OCI-LY1 (cell line): ENCODE results near the gene RHBDL3.

ENCODE experiments used
- H2AFZ ChIP-seq: fragments of 200-600 bp; sonication (generic), shearing (Covaris generic); 2 replicates; pipeline ENCODE4 v1.6.0; 2014; ENCODE audit warnings: antibody characterized with exemption, mild to moderate bottlenecking, low read length
- H3F3A ChIP-seq: fragments of 200-600 bp; sonication (generic), shearing (Covaris generic); 2 replicates; pipeline ENCODE4 v1.6.0; 2014; ENCODE audit warnings: mild to moderate bottlenecking, antibody characterized with exemption, low read length, moderate library complexity; ENCODE audit not compliant: insufficient read depth
- H3K27ac ChIP-seq: fragments of 200-600 bp; sonication (generic); 2 replicates; pipeline ENCODE4 v1.5.1; 2014; ENCODE audit warnings: low read length, mixed run types, mild to moderate bottlenecking, low read depth; ENCODE audit not compliant: poor library complexity, severe bottlenecking
- H3K27me3 ChIP-seq: fragments of 200-600 bp; sonication (generic); 2 replicates; pipeline ENCODE4 v1.6.0; 2014; ENCODE audit warnings: antibody characterized with exemption, mild to moderate bottlenecking, low read length, moderate library complexity; ENCODE audit not compliant: insufficient read depth
- H3K36me3 ChIP-seq: fragments of 200-600 bp; sonication (generic); 2 replicates; pipeline ENCODE4 v1.6.1; 2014; ENCODE audit warnings: mild to moderate bottlenecking, antibody characterized with exemption, low read length, moderate library complexity, mixed read lengths; ENCODE audit not compliant: insufficient read depth
- H3K4me1 ChIP-seq: fragments of 200-600 bp; sonication (generic); 2 replicates; pipeline ENCODE4 v1.5.1; 2014; ENCODE audit warnings: mild to moderate bottlenecking, low read length, moderate library complexity; ENCODE audit not compliant: insufficient read depth, severe bottlenecking
- H3K4me2 ChIP-seq: fragments of 200-600 bp; sonication (generic), shearing (Covaris generic); 2 replicates; pipeline ENCODE4 v1.6.1; 2014; ENCODE audit warnings: low read length
- H3K4me3 ChIP-seq: fragments of 200-600 bp; sonication (generic); 2 replicates; pipeline ENCODE4 v1.5.1; 2014; ENCODE audit warnings: low read length, low read depth, mild to moderate bottlenecking, mixed read lengths; ENCODE audit not compliant: poor library complexity, severe bottlenecking
- H3K79me2 ChIP-seq: fragments of 200-600 bp; shearing (Covaris generic); 2 replicates; pipeline ENCODE4 v1.6.1; 2016; ENCODE audit warnings: mixed run types, low read length, mixed read lengths; ENCODE audit not compliant: insufficient read depth
- H3K9ac ChIP-seq: fragments of 200-600 bp; sonication (generic), shearing (Covaris generic); 2 replicates; pipeline ENCODE4 v1.6.1; 2014; ENCODE audit warnings: mild to moderate bottlenecking, low read length, mixed read lengths
- H3K9me2 ChIP-seq: fragments of 200-600 bp; sonication (generic), shearing (Covaris generic); 2 replicates; pipeline ENCODE4 v1.6.1; 2014; ENCODE audit warnings: low read depth, mild to moderate bottlenecking, low read length, mixed read lengths
- H3K9me3 ChIP-seq: fragments of 200-600 bp; shearing (Covaris generic); 2 replicates; pipeline ENCODE4 v1.6.1; 2014; ENCODE audit warnings: low read length, mixed read lengths
- H4K20me1 ChIP-seq: fragments of 200-600 bp; sonication (generic), shearing (Covaris generic); 2 replicates; pipeline ENCODE4 v1.6.0; 2016; ENCODE audit warnings: mild to moderate bottlenecking, low read length; ENCODE audit not compliant: insufficient read depth
- CTCF ChIP-seq: fragments of 200-600 bp; sonication (generic), shearing (Covaris generic); IDR thresholded peaks from 2 replicates; pipeline ENCODE4 v1.5.1; 2017; ENCODE audit warnings: mild to moderate bottlenecking, antibody characterized with exemption, low read length, moderate library complexity, mixed read lengths
- EZH2 ChIP-seq: fragments of 200-600 bp; sonication (generic), shearing (Covaris generic); IDR thresholded peaks from 2 replicates; pipeline ENCODE4 v1.8.0; 2017; ENCODE audit warnings: borderline replicate concordance, mixed run types, mild to moderate bottlenecking, antibody characterized with exemption, low read length, moderate library complexity, mixed read lengths

RHBDL3 gene

GRCh38 chr17:32333187-32333586 lies 67.6 kb downstream of the RHBDL3 start:
- Histone ChIP-seq H3K9me2 (no peaks in the 10 kb centered on the region), H2AFZ (no peak overlapping the region), H3K79me2 (no peaks in the 10 kb centered on the region), H3K9ac (no peak overlapping the region), H3K4me2 (no peak overlapping the region), H3K4me1 (peaks cover 8% of the 10 kb centered on the region), H3K36me3 (peaks cover 61% of the 10 kb centered on the region), H3K4me3 (no peak overlapping the region), H3K9me3 (no peaks in the 10 kb centered on the region), H4K20me1 (no peaks in the 10 kb centered on the region), H3F3A (no peaks in the 10 kb centered on the region), H3K27me3 (no peaks in the 10 kb centered on the region), H3K27ac (no peak overlapping the region)
- TF ChIP-seq EZH2 (no peak), CTCF (no peak)

- H3K9me3 ChIP-seq: no peaks in the 10 kb centered on the region
- H3K4me3 ChIP-seq: no peak overlapping the region
- H3K4me2 ChIP-seq: no peak overlapping the region
- TF ChIP-seq EZH2: no peak
- TF ChIP-seq CTCF: no peak
- H3K79me2 ChIP-seq: no peaks in the 10 kb centered on the region
- H4K20me1 ChIP-seq: no peaks in the 10 kb centered on the region
- no peaks in the 10 kb centered on the region for H3K4me1 ChIP-seq
- H3K9me2 ChIP-seq: no peaks in the 10 kb centered on the region
- no peaks in the 10 kb centered on the region for H3F3A ChIP-seq
- no peak overlapping the region for H2AFZ ChIP-seq
- no peak overlapping the region for H3K27ac ChIP-seq
- H3K27me3 ChIP-seq: no peaks in the 10 kb centered on the region
- no peak overlapping the region for H3K9ac ChIP-seq
- peaks cover 71% of the 10 kb centered on the region for H3K36me3 ChIP-seq
Measured at GRCh38 chr17:32335046-32335445, 69.4 kb downstream of the RHBDL3 start.

- TF ChIP-seq CTCF: no peak
- no peak for TF ChIP-seq EZH2
- H3K27me3 ChIP-seq: no peaks in the 10 kb centered on the region
- no peak overlapping the region for H3K4me3 ChIP-seq
- H3K9me3 ChIP-seq: no peaks in the 10 kb centered on the region
- H3K27ac ChIP-seq: no peak overlapping the region
- no peaks in the 10 kb centered on the region for H3K9me2 ChIP-seq
- H3K4me1 ChIP-seq: peaks cover under 1% of the 10 kb centered on the region
- H3K4me2 ChIP-seq: no peak overlapping the region
- no peak overlapping the region for H3K9ac ChIP-seq
- H3K79me2 ChIP-seq: no peaks in the 10 kb centered on the region
- H3F3A ChIP-seq: no peaks in the 10 kb centered on the region
- H2AFZ ChIP-seq: no peak overlapping the region
- H4K20me1 ChIP-seq: no peaks in the 10 kb centered on the region
- peaks cover 68% of the 10 kb centered on the region for H3K36me3 ChIP-seq
Measured at GRCh38 chr17:32335687-32336086, 70.1 kb downstream of the RHBDL3 start.
